WI38 (cell line): ENCODE results near the gene SLC51B.

Experiments used
- H3K4me3 ChIP-seq: 2 replicates; pipeline ENCODE4 v1.5.1; 2011; ENCODE audit warnings: low read depth, mild to moderate bottlenecking, control low read depth, low read length
- TF ChIP-seq, protein P1 (sequence below): IDR thresholded peaks from 2 replicates; pipeline ENCODE4 v1.5.1; 2012; ENCODE audit warnings: low read depth, mild to moderate bottlenecking, control low read depth, low read length

SLC51B gene

GRCh38 chr15:65102912-65103311 lies 57.7 kb downstream of the SLC51B start:
- H3K4me3 ChIP-seq = no peak overlapping the region
- TF ChIP-seq, protein P1, sequence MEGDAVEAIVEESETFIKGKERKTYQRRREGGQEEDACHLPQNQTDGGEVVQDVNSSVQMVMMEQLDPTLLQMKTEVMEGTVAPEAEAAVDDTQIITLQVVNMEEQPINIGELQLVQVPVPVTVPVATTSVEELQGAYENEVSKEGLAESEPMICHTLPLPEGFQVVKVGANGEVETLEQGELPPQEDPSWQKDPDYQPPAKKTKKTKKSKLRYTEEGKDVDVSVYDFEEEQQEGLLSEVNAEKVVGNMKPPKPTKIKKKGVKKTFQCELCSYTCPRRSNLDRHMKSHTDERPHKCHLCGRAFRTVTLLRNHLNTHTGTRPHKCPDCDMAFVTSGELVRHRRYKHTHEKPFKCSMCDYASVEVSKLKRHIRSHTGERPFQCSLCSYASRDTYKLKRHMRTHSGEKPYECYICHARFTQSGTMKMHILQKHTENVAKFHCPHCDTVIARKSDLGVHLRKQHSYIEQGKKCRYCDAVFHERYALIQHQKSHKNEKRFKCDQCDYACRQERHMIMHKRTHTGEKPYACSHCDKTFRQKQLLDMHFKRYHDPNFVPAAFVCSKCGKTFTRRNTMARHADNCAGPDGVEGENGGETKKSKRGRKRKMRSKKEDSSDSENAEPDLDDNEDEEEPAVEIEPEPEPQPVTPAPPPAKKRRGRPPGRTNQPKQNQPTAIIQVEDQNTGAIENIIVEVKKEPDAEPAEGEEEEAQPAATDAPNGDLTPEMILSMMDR = no peak
